Smooth muscle cell of bladder (primary cell): ENCODE measurements around the gene CERS3. TPM values are rescaled to one million over a fixed set of nuclear protein-coding genes. Genes with fewer than 3 reads are reported as not detected.

ENCODE experiments used
- total RNA-seq: library from RNA; depleted of rRNA; stranded (reverse); fragments of >200 nt; gene quantifications from 2 replicates; pipeline ENCODE4 v1.2.3, GENCODE V29; 2014

CERS3 gene
- 0.14 TPM in 1 of 2 replicates, not detected in the other for total RNA-seq

GRCh38 chr15:100528833-100529428 lies at the start of gene CERS3:
Gene CERS3 (minus strand): TSS chr15:100528950. CDS start chr15:100501849, 27,101 bp downstream.

Other genes starting within 250 kb of the CERS3 start
- gene ADAMTS17, start 187.0 kb downstream of the CERS3 start, total RNA-seq: under 0.01 and 0.09 TPM in 2 replicates
- 5.7 and 5.9 TPM in 2 replicates for gene LINS1, start 73.2 kb upstream of the CERS3 start, total RNA-seq
- 14.2 and 14.4 TPM in 2 replicates for gene ASB7, start 73.6 kb upstream of the CERS3 start, total RNA-seq